ENCODE measurements around the gene SHF. TPM values are rescaled to one million over a fixed set of nuclear protein-coding genes. Genes with fewer than 3 reads are reported as not detected.

SHF gene
- total and polyA plus RNA-seq, 8 donors, result 5.5 to 44.9 (median 37.3) TPM

- peaks cover 11 to 32% of the 10 kb centered on the region in 2 donors for H3K4me1 ChIP-seq
- H3K9me3 ChIP-seq, result no peaks in the 10 kb centered on the region
- ATAC-seq, result no peak
- intact Hi-C loops (cut with DNase I), result no loop called here
- no peak for TF ChIP-seq CTCF (IDR thresholded peaks at IDR 0.05)
- H3K36me3 ChIP-seq, result no peaks in the 10 kb centered on the region
- no peak overlapping the region for H3K4me3 ChIP-seq
- no peak overlapping the region for H3K27ac ChIP-seq
- H3K27me3 ChIP-seq, result peaks cover 40 to 63% of the 10 kb centered on the region in 2 donors
- no peak for DNase-seq
Measured at GRCh38 chr15:45118996-45119395, 68.8 kb downstream of the SHF start.

GRCh38 chr15:45118131-45118588 is 69.6 kb downstream of the SHF start:
- TF ChIP-seq CTCF (IDR thresholded peaks at IDR 0.05), result peak; percentile 92 to 98
- Histone ChIP-seq H3K4me3 (no peak overlapping the region), H3K27ac (no peak overlapping the region), H3K4me1 (peaks cover 11 to 32% of the 10 kb centered on the region in 2 donors), H3K27me3 (peaks cover 48 to 70% of the 10 kb centered on the region in 2 donors), H3K36me3 (no peaks in the 10 kb centered on the region), H3K9me3 (no peaks in the 10 kb centered on the region)
- intact Hi-C loops (cut with DNase I), result no loop called here
- ATAC-seq (peak; percentile 93), DNase-seq (peak; percentile 83 to 94 (median 86))

- peak; percentile 6 for ATAC-seq
- no peak overlapping the region for H3K4me3 ChIP-seq
- no peak for DNase-seq
- TF ChIP-seq CTCF (IDR thresholded peaks at IDR 0.05), result no peak
- no peaks in the 10 kb centered on the region for H3K36me3 ChIP-seq
- H3K27ac ChIP-seq, result no peak overlapping the region
- peaks cover 55 to 70% of the 10 kb centered on the region in 2 donors for H3K27me3 ChIP-seq
- peaks cover 11 to 35% of the 10 kb centered on the region in 2 donors for H3K4me1 ChIP-seq
- H3K9me3 ChIP-seq, result no peaks in the 10 kb centered on the region
- intact Hi-C loops (cut with DNase I), result no loop called here
Measured at GRCh38 chr15:45117308-45118130, 70.2 kb downstream of the SHF start.

Other genes starting within 250 kb of the SHF start
- not detected for gene TERB2, start 231.3 kb downstream of the SHF start, total RNA-seq
- not detected for gene TERB2, start 231.3 kb downstream of the SHF start, polyA plus RNA-seq (ENCODE audit: insufficient read length in 6 of 6)
- gene SORD, start 164.8 kb downstream of the SHF start, total RNA-seq, result 10 to 100 TPM; 13.8 to 16.7 TPM
- 10 to 100 TPM; 27.3 to 34.9 (median 31.6) TPM for gene SORD, start 164.8 kb downstream of the SHF start, polyA plus RNA-seq (ENCODE audit: insufficient read length in 6 of 6)
- gene DUOX2, start 73.8 kb downstream of the SHF start, total RNA-seq, result 1 to 10 TPM; 2.0 to 2.7 TPM
- under 1 TPM; 0.29 to 0.64 (median 0.33) TPM for gene DUOX2, start 73.8 kb downstream of the SHF start, polyA plus RNA-seq (ENCODE audit: insufficient read length in 6 of 6)
- gene DUOXA2, start 73.6 kb downstream of the SHF start, total RNA-seq, result not detected
- gene DUOXA2, start 73.6 kb downstream of the SHF start, polyA plus RNA-seq (ENCODE audit: insufficient read length in 6 of 6), result under 1 TPM in 5 of 6 donors, not detected in 1; 0.11 to 0.25 (median 0.18) TPM
- 100 to 1,000 TPM in 1 of 2 donors, 10 to 100 TPM in 1; 96.7 to 135 TPM for gene DUOXA1, start 58.1 kb downstream of the SHF start, total RNA-seq
- gene DUOXA1, start 58.1 kb downstream of the SHF start, polyA plus RNA-seq (ENCODE audit: insufficient read length in 6 of 6), result 1 to 10 TPM in 4 of 6 donors, under 1 TPM in 2; 0.52 to 1.8 (median 1.0) TPM
- gene DUOX1, start 58.0 kb downstream of the SHF start, total RNA-seq, result 100 to 1,000 TPM; 198 to 265 TPM
- gene DUOX1, start 58.0 kb downstream of the SHF start, polyA plus RNA-seq (ENCODE audit: insufficient read length in 6 of 6), result 10 to 100 TPM in 1 of 6 donors, 1 to 10 TPM in 5; 6.4 to 11.5 (median 7.6) TPM
- gene SLC28A2, start 64.3 kb upstream of the SHF start, total RNA-seq, result not detected
- under 1 TPM; 0.28 to 0.99 (median 0.41) TPM for gene SLC28A2, start 64.3 kb upstream of the SHF start, polyA plus RNA-seq (ENCODE audit: insufficient read length in 6 of 6)
- 1 to 10 TPM; 5.4 to 6.8 TPM for gene GATM, start 190.6 kb upstream of the SHF start, total RNA-seq
- 10 to 100 TPM; 15.4 to 26.3 (median 20.8) TPM for gene GATM, start 190.6 kb upstream of the SHF start, polyA plus RNA-seq (ENCODE audit: insufficient read length in 6 of 6)

All from left lung (tissue), 10 donors.